Activated naive CD4-positive, alpha-beta T cell treated with anti-CD3 and anti-CD28 coated beads, Interleukin-2, amount 10 ng/mL, durations not matched to agents 7 days and 5 days (primary cell): ENCODE data around the gene BPIFA2.

Experiments used
- CTCF ChIA-PET: fragments of 350-600 bp; sonication (Branson Sonifier 250); formaldehyde crosslinking; loops from one replicate; lab custom pipeline; 2021; ENCODE audit warnings: antibody characterized with exemption; lab: Charles Lee
- DNase-seq: peaks from one replicate; pipeline ENCODE4 v3.0.0-alpha.2; 2020
- H3K27ac Mint-ChIP-seq: one replicate; pipeline ENCODE4 v1.8.0; 2021; ENCODE audit warnings: mild to moderate bottlenecking, moderate library complexity, mixed read lengths
- H3K27me3 Mint-ChIP-seq: one replicate; pipeline ENCODE4 v1.8.0; 2021; ENCODE audit warnings: mild to moderate bottlenecking, mixed read lengths
- H3K36me3 Mint-ChIP-seq: one replicate; pipeline ENCODE4 v1.8.0; 2021; ENCODE audit warnings: mixed read lengths
- H3K4me1 Mint-ChIP-seq: one replicate; pipeline ENCODE4 v1.8.0; 2021; ENCODE audit warnings: mixed read lengths
- H3K4me3 Mint-ChIP-seq: one replicate; pipeline ENCODE4 v1.8.0; 2021; ENCODE audit warnings: mild to moderate bottlenecking, moderate library complexity, mixed read lengths
- H3K9me3 Mint-ChIP-seq: one replicate; pipeline ENCODE4 v1.8.0; 2021; ENCODE audit warnings: mixed read lengths

Gene BPIFA2

GRCh38 chr20:33199026-33199425 is 31.1 kb downstream of the BPIFA2 start:
- no peaks in the 10 kb centered on the region for H3K36me3 Mint-ChIP-seq
- no peak overlapping the region for H3K27ac Mint-ChIP-seq
- DNase-seq = no peak
- peaks cover 8% of the 10 kb centered on the region for H3K27me3 Mint-ChIP-seq
- H3K4me1 Mint-ChIP-seq = no peaks in the 10 kb centered on the region
- H3K4me3 Mint-ChIP-seq = no peak overlapping the region
- CTCF ChIA-PET = interaction anchor here (0.9 kb wide), 1 partner anchor 103 kb away, joined by 3 read pairs; no protein-coding TSS in a partner anchor
- no peaks in the 10 kb centered on the region for H3K9me3 Mint-ChIP-seq

GRCh38 chr20:33202451-33202850 is 34.5 kb downstream of the BPIFA2 start:
- no peaks in the 10 kb centered on the region for H3K36me3 Mint-ChIP-seq
- no peak for DNase-seq
- CTCF ChIA-PET = no interaction called here
- H3K9me3 Mint-ChIP-seq = no peaks in the 10 kb centered on the region
- H3K4me1 Mint-ChIP-seq = no peaks in the 10 kb centered on the region
- H3K27ac Mint-ChIP-seq = no peak overlapping the region
- peaks cover 12% of the 10 kb centered on the region for H3K27me3 Mint-ChIP-seq
- H3K4me3 Mint-ChIP-seq = no peak overlapping the region

GRCh38 chr20:33203444-33203843 is 35.5 kb downstream of the BPIFA2 start:
- Mint-ChIP-seq H3K9me3 (no peaks in the 10 kb centered on the region), H3K4me3 (no peak overlapping the region), H3K27me3 (peaks cover 12% of the 10 kb centered on the region)

GRCh38 chr20:33209789-33210188 is 41.8 kb downstream of the BPIFA2 start:
- Mint-ChIP-seq H3K9me3 (no peaks in the 10 kb centered on the region), H3K4me3 (no peak overlapping the region), H3K36me3 (no peaks in the 10 kb centered on the region), H3K27me3 (peaks cover 34% of the 10 kb centered on the region), H3K4me1 (no peaks in the 10 kb centered on the region), H3K27ac (no peak overlapping the region)
- CTCF ChIA-PET = interaction anchor here (0.6 to 1.4 kb wide), 3 partner anchors 66 to 308 kb away, joined by 4 read pairs; no protein-coding TSS in a partner anchor
- DNase-seq = peak; percentile 73

More at GRCh38 chr20:33203444-33203843, 35.5 kb downstream of the BPIFA2 start:
- CTCF ChIA-PET = no interaction called here
- Mint-ChIP-seq H3K4me1 (no peaks in the 10 kb centered on the region), H3K27ac (no peak overlapping the region), H3K36me3 (no peaks in the 10 kb centered on the region)
- no peak for DNase-seq

GRCh38 chr20:33210371-33210770 is 42.4 kb downstream of the BPIFA2 start:
- Mint-ChIP-seq H3K9me3 (no peaks in the 10 kb centered on the region), H3K36me3 (no peaks in the 10 kb centered on the region), H3K27me3 (peaks cover 33% of the 10 kb centered on the region), H3K4me1 (no peaks in the 10 kb centered on the region), H3K27ac (no peak overlapping the region), H3K4me3 (no peak overlapping the region)
- no peak for DNase-seq
- CTCF ChIA-PET = interaction anchor here (0.6 kb wide), 1 partner anchor 66 kb away, joined by 4 read pairs; no protein-coding TSS in a partner anchor

- Mint-ChIP-seq H3K4me1 (no peaks in the 10 kb centered on the region), H3K27ac (no peak overlapping the region), H3K27me3 (peaks cover 41% of the 10 kb centered on the region), H3K36me3 (no peaks in the 10 kb centered on the region), H3K4me3 (no peak overlapping the region), H3K9me3 (no peaks in the 10 kb centered on the region)
- DNase-seq = peak; percentile 55
- CTCF ChIA-PET = interaction anchor here (0.8 to 1.4 kb wide), 3 partner anchors 9 to 422 kb away, joined by 3 to 7 read pairs (median 4); no protein-coding TSS in a partner anchor
These were observed 44.0 kb downstream of the BPIFA2 start for GRCh38 chr20:33211817-33212424.

- Mint-ChIP-seq H3K36me3 (no peaks in the 10 kb centered on the region), H3K4me1 (no peaks in the 10 kb centered on the region), H3K4me3 (no peak within 1 kb of the TSS), H3K9me3 (no peaks in the 10 kb centered on the region), H3K27ac (no peak within 1 kb of the TSS), H3K27me3 (peaks cover 33% of the 10 kb centered on the region)
- DNase-seq = no peak
- CTCF ChIA-PET = no interaction called here
These were observed 49.1 kb downstream of the BPIFA2 start, which contains the start of gene BPIFA3 for GRCh38 chr20:33217052-33217451. Gene BPIFA3, plus strand, starts transcription at chr20:33217352. Its CDS starts 185 bp downstream, at chr20:33217537.

GRCh38 chr20:33224399-33224798 is 56.4 kb downstream of the BPIFA2 start:
- no peaks in the 10 kb centered on the region for H3K9me3 Mint-ChIP-seq
- no peak overlapping the region for H3K4me3 Mint-ChIP-seq
- no peaks in the 10 kb centered on the region for H3K4me1 Mint-ChIP-seq
- H3K27me3 Mint-ChIP-seq = peaks cover 24% of the 10 kb centered on the region
- CTCF ChIA-PET = no interaction called here
- H3K36me3 Mint-ChIP-seq = no peaks in the 10 kb centered on the region
- H3K27ac Mint-ChIP-seq = no peak overlapping the region
- no peak for DNase-seq

- Mint-ChIP-seq H3K27me3 (peaks cover 46% of the 10 kb centered on the region), H3K27ac (peak overlapping the region; percentile 4), H3K4me3 (no peak overlapping the region), H3K4me1 (peaks cover 33% of the 10 kb centered on the region), H3K9me3 (no peaks in the 10 kb centered on the region), H3K36me3 (no peaks in the 10 kb centered on the region)
- CTCF ChIA-PET = interaction anchor here (1.4 kb wide), 1 partner anchor 16 kb away, joined by 3 read pairs; no protein-coding TSS in a partner anchor
- no peak for DNase-seq
These were observed 61.9 kb downstream of the BPIFA2 start for GRCh38 chr20:33229843-33230242.
